GM12875 (cell line): ENCODE data around the gene RASGRF1.

ENCODE experiments used
- H3K4me3 ChIP-seq: one replicate; pipeline ENCODE4 v1.5.1; 2011; ENCODE audit warnings: low read depth, low read length, control low read depth
- TF ChIP-seq, protein P1 (sequence below): IDR thresholded peaks from 2 replicates; pipeline ENCODE4 v1.5.1; 2011; ENCODE audit warnings: low read depth, mild to moderate bottlenecking, control low read depth, inconsistent platforms, low read length, moderate library complexity, borderline replicate concordance; ENCODE audit not compliant: insufficient read depth

The RASGRF1 gene

DNA sequence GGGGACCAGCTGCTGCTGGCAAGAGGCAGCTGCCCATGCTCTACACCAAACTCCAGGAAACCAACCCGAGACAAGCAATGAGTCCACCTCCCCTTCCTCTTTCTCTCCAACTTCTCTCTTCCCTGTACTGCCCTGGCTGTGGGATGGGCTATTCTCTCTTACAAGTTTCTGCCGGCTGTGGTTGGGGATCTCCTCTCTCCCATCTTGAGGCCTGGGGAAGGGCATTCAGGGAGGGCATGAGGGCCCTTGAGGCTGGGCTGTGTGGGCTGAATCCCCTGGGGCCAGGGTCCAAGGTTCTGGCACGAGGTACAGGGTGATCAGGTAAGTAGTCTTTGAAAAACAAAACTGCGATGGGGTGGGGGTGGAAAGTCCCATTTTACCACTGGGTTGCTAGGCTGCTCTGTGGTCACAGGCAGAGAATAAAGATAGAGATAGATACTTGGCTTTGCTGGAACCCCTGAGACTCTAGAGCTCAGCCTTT lies 113.4 kb downstream of the RASGRF1 start:
- H3K4me3 ChIP-seq: peak overlapping the region; percentile 14
- TF ChIP-seq, protein P1, sequence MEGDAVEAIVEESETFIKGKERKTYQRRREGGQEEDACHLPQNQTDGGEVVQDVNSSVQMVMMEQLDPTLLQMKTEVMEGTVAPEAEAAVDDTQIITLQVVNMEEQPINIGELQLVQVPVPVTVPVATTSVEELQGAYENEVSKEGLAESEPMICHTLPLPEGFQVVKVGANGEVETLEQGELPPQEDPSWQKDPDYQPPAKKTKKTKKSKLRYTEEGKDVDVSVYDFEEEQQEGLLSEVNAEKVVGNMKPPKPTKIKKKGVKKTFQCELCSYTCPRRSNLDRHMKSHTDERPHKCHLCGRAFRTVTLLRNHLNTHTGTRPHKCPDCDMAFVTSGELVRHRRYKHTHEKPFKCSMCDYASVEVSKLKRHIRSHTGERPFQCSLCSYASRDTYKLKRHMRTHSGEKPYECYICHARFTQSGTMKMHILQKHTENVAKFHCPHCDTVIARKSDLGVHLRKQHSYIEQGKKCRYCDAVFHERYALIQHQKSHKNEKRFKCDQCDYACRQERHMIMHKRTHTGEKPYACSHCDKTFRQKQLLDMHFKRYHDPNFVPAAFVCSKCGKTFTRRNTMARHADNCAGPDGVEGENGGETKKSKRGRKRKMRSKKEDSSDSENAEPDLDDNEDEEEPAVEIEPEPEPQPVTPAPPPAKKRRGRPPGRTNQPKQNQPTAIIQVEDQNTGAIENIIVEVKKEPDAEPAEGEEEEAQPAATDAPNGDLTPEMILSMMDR: no peak

DNA sequence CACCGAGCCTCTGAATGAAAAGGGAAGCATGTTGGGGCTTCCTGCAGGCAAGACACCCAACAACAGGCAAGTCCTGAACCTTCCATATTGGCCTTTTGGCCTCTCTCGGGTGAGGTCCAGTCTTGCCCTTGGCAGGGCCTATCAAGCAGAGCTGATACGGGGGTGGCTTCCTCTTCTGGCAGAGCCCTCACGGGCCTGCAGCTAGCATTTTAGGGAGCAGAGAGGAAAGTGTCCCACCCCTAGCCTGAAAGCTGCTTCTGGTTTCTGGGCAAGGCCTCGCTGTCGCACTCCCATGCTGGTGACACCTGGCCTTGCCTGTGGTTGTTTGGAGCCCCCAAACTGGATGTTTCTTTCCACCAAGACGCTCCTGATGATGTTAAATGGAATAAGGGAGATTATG lies 113.9 kb downstream of the RASGRF1 start:
- TF ChIP-seq, protein P1: no peak
- H3K4me3 ChIP-seq: peak overlapping the region; percentile 14

DNA sequence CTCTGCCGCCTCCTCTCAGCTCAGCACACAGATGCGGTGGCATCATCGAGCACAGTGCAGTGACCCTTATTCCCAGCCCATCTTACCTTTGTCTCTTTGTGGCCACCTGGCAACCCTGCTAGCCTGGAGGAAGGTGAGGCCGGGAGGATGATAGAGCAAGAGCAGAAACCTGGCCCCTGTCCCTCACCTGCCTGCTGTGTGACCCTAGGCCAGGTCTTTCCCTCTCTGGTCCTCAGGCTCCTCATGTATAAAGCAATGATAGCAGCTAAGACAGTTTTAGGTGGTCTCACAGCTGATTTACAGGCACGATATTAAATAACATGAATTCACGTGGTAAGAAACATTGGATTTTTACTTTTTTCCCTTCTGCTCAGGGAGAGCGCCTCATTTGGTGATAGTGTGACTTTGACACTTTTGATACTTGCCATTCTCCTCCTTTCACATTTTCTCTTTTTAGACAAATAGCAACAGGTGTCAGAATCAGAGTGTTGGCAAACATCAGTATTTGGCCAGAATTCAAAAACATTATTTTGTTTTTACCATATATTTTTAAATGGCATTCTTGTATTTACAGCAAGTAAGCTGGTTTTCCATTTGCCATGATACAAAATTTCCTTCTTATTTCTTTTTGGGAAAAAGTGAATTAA lies 116.2 kb downstream of the RASGRF1 start:
- H3K4me3 ChIP-seq: no peak overlapping the region
- TF ChIP-seq, protein P1: no peak

DNA sequence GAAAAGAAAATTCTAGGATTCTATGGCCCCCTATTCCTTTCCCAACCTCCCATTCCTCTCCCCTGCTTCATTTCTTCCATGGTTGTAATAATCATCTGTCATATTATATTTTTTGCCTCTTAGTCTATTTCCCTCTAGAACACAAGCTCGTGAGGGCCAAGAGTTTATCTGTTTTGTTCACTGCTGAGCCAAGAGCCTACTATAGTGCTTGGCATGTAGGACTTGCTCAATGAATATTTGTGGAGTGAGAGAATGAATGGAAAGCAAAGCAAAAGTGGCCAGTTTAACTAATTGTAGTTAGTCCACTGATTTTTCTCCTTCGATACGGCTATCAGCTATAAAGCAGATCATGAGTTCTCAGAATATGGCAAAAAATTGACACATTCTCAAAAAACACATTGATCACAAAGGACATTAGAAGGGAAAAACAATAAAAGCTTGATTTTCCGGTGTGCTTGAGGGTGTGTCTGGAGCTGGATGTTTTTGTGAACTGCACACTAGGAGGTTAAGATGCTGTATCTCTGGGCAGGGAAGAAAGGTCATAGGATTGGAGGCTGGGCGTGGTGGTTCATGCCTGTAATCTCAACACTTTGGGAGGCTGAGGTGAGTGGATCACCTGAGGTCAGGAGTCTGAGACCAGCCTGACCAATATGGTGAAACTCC lies 120.8 kb downstream of the RASGRF1 start:
- TF ChIP-seq, protein P1: no peak

DNA sequence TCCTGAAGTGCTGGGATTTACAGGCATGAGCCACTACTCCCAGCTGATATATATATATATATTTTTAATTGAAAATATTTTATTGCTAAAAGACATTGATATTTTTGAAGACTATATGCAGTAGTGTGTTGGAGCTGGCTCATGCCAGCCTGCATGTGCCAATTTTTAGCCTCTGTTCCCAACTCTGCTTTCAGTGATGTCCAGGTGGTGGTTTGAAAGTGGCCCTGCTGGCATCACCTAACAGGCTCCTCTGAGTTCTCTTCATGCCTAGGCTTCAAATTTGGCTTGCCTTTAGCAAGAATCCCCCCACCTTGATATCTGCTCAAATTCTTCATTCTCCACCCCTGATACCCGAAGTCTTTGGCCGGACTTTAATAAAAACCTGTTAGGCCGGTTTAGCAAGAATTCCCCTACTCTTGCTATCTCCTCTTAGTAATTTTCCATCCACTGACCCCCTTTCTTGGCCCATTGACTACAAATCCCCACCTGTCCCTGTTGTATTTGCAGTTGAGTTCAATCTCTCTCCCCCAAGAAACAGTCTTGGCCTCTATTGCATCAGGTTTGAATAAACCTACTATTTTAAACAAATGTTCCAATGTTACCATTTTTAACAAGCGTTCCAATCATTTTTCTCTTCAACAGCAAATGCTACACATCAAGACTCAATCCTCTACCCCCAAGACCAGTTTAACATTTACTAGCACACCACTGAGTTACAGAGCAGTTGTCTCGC lies 121.9 kb downstream of the RASGRF1 start:
- TF ChIP-seq, protein P1: no peak
- H3K4me3 ChIP-seq: no peak overlapping the region

More for the DNA sequence above, 120.8 kb downstream of the RASGRF1 start:
- H3K4me3 ChIP-seq: no peak overlapping the region

DNA sequence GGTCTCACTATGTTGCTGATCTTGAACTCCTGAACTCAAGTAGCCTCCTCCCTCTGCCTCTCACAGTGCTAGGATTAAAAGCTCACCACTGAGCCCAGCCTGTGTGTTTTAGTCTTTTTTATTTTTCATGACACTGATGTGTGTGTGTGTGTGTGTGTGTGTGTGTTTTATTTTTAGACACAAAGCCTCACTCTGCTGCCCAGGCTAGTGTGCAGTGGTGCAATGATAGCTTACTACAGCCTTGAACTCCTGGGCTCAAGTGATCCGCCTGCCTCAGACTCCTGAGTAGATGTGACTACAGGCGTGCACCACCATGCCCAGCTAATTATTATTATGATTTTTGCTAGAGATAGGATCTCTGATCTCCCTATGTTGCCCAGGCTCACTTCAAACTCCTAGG lies 122.5 kb downstream of the RASGRF1 start:
- TF ChIP-seq, protein P1: no peak
- no peak overlapping the region for H3K4me3 ChIP-seq
